Neuronal stem cell (in vitro differentiated cells): Measurements from ENCODE around the gene BTBD9.

Experiments
- DNase-seq: peaks from one replicate; pipeline ENCODE4 v3.0.0-alpha.2; 2013; ENCODE audit warnings: low spot score
- H2AFZ ChIP-seq: one replicate; pipeline ENCODE4 v1.6.1; 2013; ENCODE audit warnings: mild to moderate bottlenecking, low read length, inconsistent platforms
- H2AK5ac ChIP-seq: 2 replicates; pipeline ENCODE4 v1.6.1; 2013; ENCODE audit warnings: low read depth, mild to moderate bottlenecking, inconsistent platforms, low read length, moderate library complexity, mixed read lengths
- H2BK120ac ChIP-seq: 2 replicates; pipeline ENCODE4 v1.6.1; 2013; ENCODE audit warnings: low read depth, mild to moderate bottlenecking, inconsistent platforms, low read length, moderate library complexity, mixed read lengths
- H2BK12ac ChIP-seq: one replicate; pipeline ENCODE4 v1.6.1; 2013; ENCODE audit warnings: low read length, inconsistent platforms
- H2BK15ac ChIP-seq: 2 replicates; pipeline ENCODE4 v1.6.1; 2013; ENCODE audit warnings: mild to moderate bottlenecking, low read length, inconsistent platforms, mixed read lengths
- H2BK5ac ChIP-seq: one replicate; pipeline ENCODE4 v1.6.1; 2013; ENCODE audit warnings: inconsistent platforms, mild to moderate bottlenecking, low read length, moderate library complexity
- H3K14ac ChIP-seq: one replicate; pipeline ENCODE4 v1.6.1; 2013; ENCODE audit warnings: low read length, inconsistent platforms
- H3K18ac ChIP-seq: 2 replicates; pipeline ENCODE4 v1.6.1; 2013; ENCODE audit warnings: low read length, inconsistent platforms
- H3K23ac ChIP-seq: 2 replicates; pipeline ENCODE4 v1.6.1; 2013; ENCODE audit warnings: low read depth, mild to moderate bottlenecking, mixed read lengths, low read length, inconsistent platforms; ENCODE audit not compliant: poor library complexity
- H3K27ac ChIP-seq: replicated peaks from 3 replicates; pipeline ENCODE4 v1.5.1; 2013; ENCODE audit warnings: low read length, inconsistent platforms
- H3K27me3 ChIP-seq, 3 experiments: 2 replicates each; pipeline ENCODE4 v1.6.1; 2013; ENCODE audit warnings: low read length in 3 of 3, mild to moderate bottlenecking in 2 of 3, inconsistent platforms in 1 of 3, low read depth in 1 of 3, mixed read lengths in 1 of 3, moderate library complexity in 1 of 3; ENCODE audit not compliant: control insufficient read depth in 3 of 3, insufficient read depth in 3 of 3
- H3K36me3 ChIP-seq, 2 donors: replicated peaks in 1 of 2; 2 replicates each; pipeline ENCODE4 v1.6.1; 2013; ENCODE audit warnings: low read length in 2 of 2; ENCODE audit not compliant: control insufficient read depth in 2 of 2, insufficient read depth in 2 of 2
- H3K4ac ChIP-seq: 2 replicates; pipeline ENCODE4 v1.6.1; 2013; ENCODE audit warnings: inconsistent platforms, mild to moderate bottlenecking, low read length, moderate library complexity
- H3K4me1 ChIP-seq, 2 donors: 1 replicate in 1 of 2; 2 replicates in 1 of 2; pipeline ENCODE4 v1.6.1; 2013; ENCODE audit warnings: low read length in 2 of 2, low read depth in 1 of 2; ENCODE audit not compliant: control insufficient read depth in 2 of 2, insufficient read depth in 1 of 2
- H3K4me2 ChIP-seq: one replicate; pipeline ENCODE4 v1.6.1; 2013; ENCODE audit warnings: mild to moderate bottlenecking, low read length, inconsistent platforms; ENCODE audit not compliant: insufficient read depth, poor library complexity, severe bottlenecking
- H3K4me3 ChIP-seq, 2 donors: 2 replicates each; pipeline ENCODE4 v1.5.1; 2013; ENCODE audit warnings: low read length in 2 of 2, mild to moderate bottlenecking in 2 of 2, inconsistent platforms in 1 of 2, moderate library complexity in 1 of 2
- H3K79me1 ChIP-seq: one replicate; pipeline ENCODE4 v1.6.1; 2013; ENCODE audit warnings: low read depth, mild to moderate bottlenecking, inconsistent platforms, low read length, moderate library complexity
- H3K9ac ChIP-seq: one replicate; pipeline ENCODE4 v1.6.1; 2013; ENCODE audit warnings: mild to moderate bottlenecking, low read depth, low read length, inconsistent platforms; ENCODE audit not compliant: poor library complexity
- H3K9me3 ChIP-seq, 2 donors: replicated peaks in 1 of 2; 2 replicates each; pipeline versions ENCODE3 to v1.6.1; 2013; ENCODE audit warnings: low read length in 2 of 2, mild to moderate bottlenecking in 2 of 2, inconsistent platforms in 1 of 2, low read depth in 1 of 2, mixed read lengths in 1 of 2, moderate library complexity in 1 of 2; ENCODE audit not compliant: control insufficient read depth in 2 of 2, insufficient read depth in 1 of 2
- H4K8ac ChIP-seq: one replicate; pipeline ENCODE4 v1.6.1; 2013; ENCODE audit warnings: low read depth, mild to moderate bottlenecking, inconsistent platforms, low read length, moderate library complexity
- H4K91ac ChIP-seq: one replicate; pipeline ENCODE4 v1.6.1; 2013; ENCODE audit warnings: low read length, low read depth, mild to moderate bottlenecking, inconsistent platforms; ENCODE audit not compliant: poor library complexity
- WGBS, 2 donors: extraction: QIAGEN DNeasy Blood & Tissue Kit; methylation state at CpG; one replicate each; pipeline ENCODE4 v1.1.7; 2013; ENCODE audit warnings: missing lambda C conversion rate in 2 of 2, mixed read lengths in 1 of 2; ENCODE audit not compliant: insufficient read length in 2 of 2, insufficient replicate concordance in 1 of 2; ENCODE audit errors: extremely low coverage in 2 of 2; 5-methylcytosine and 5-hydroxymethylcytosine counted together

Gene BTBD9

DNA sequence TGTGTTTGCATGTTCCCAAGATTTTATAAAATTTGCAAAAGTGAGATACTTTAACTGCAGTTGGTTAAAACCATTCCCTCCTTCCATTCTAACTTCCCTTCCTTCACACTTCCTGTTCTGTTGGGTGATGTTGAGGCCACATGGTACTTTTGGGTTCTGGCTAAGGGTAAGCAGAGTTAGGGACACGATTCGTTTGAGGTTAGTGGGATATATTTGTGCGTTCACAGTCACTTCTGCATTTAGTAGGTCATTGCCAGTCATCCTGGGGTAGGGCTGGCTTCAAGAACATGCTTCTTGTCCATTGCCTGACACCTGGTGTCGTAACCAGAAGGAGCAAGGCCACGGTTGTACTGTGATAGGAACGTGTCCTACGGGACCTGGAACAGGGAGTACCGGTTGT, 480.1 kb downstream of the BTBD9 start:
- H2AFZ ChIP-seq, result no peak overlapping the region
- H3K23ac ChIP-seq, result no peak overlapping the region
- no peak overlapping the region for H3K18ac ChIP-seq
- no peak overlapping the region for H4K8ac ChIP-seq
- no peak overlapping the region for H2BK5ac ChIP-seq
- no peak overlapping the region for H2BK15ac ChIP-seq
- H3K4me2 ChIP-seq, result no peak overlapping the region
- no peak for DNase-seq
- no peak overlapping the region for H3K14ac ChIP-seq
- H3K79me1 ChIP-seq, result no peaks in the 10 kb centered on the region
- no peak overlapping the region for H2AK5ac ChIP-seq
- no peaks in the 10 kb centered on the region for H3K27me3 ChIP-seq
- H2BK120ac ChIP-seq, result no peak overlapping the region
- no peak overlapping the region for H3K4me3 ChIP-seq
- no peaks in the 10 kb centered on the region for H3K36me3 ChIP-seq
- no peak overlapping the region for H3K9ac ChIP-seq
- no CpG with 5 or more reads among the region's 8 CpGs for WGBS, 2 donors
- no peak overlapping the region for H3K27ac ChIP-seq
- H3K4me1 ChIP-seq, result peaks cover 0 to 4% of the 10 kb centered on the region in 2 donors
- H4K91ac ChIP-seq, result no peak overlapping the region
- no peak overlapping the region for H2BK12ac ChIP-seq
- no peak overlapping the region for H3K4ac ChIP-seq
- peaks cover 0 to 2% of the 10 kb centered on the region in 2 donors for H3K9me3 ChIP-seq

DNA sequence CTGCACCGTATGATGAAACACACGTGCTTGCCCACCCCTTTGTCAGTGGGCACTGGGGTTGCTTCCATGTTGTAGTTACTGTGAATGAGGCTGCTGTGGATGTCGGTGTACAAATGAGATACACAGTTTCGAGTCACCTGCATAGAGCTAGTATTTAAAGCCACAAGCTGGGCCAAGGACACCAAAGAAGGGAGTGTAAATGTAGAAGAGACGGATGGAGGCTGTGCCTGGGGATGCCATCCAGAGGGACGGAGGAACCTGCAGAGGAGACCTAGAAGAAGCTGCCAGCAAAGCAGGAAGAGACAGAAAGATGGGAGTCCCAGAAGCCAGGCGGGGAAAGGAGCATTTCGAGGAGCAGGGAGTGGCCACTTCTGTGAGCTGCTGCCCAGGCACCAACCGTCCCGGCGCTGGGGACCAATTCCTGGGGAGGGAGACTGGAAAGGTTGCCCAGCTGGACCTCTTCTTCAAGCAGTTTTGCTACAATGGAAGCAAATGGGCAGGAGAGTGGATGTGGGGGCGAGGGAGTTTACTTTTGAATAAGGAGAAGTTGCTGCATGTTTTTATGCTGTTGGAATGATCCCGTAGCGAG, 480.9 kb downstream of the BTBD9 start:
- H3K4me2 ChIP-seq, result no peak overlapping the region
- no peak overlapping the region for H2BK15ac ChIP-seq
- no peak overlapping the region for H4K8ac ChIP-seq
- no peaks in the 10 kb centered on the region for H3K79me1 ChIP-seq
- H3K27ac ChIP-seq, result no peak overlapping the region
- H2AK5ac ChIP-seq, result no peak overlapping the region
- H3K9ac ChIP-seq, result no peak overlapping the region
- H2BK5ac ChIP-seq, result no peak overlapping the region
- no peak overlapping the region for H4K91ac ChIP-seq
- no peak overlapping the region for H3K23ac ChIP-seq
- H2BK12ac ChIP-seq, result no peak overlapping the region
- no peaks in the 10 kb centered on the region for H3K27me3 ChIP-seq
- peaks cover 0 to 2% of the 10 kb centered on the region in 2 donors for H3K9me3 ChIP-seq
- H3K18ac ChIP-seq, result no peak overlapping the region
- no peak overlapping the region for H3K4ac ChIP-seq
- H3K4me3 ChIP-seq, result no peak overlapping the region
- H3K36me3 ChIP-seq, result no peaks in the 10 kb centered on the region
- no CpG with 5 or more reads among the region's 14 CpGs for WGBS, 2 donors
- no peak overlapping the region for H2BK120ac ChIP-seq
- H3K14ac ChIP-seq, result no peak overlapping the region
- no peak for DNase-seq
- peaks cover 1 to 4% of the 10 kb centered on the region in 2 donors for H3K4me1 ChIP-seq
- no peak overlapping the region for H2AFZ ChIP-seq

DNA sequence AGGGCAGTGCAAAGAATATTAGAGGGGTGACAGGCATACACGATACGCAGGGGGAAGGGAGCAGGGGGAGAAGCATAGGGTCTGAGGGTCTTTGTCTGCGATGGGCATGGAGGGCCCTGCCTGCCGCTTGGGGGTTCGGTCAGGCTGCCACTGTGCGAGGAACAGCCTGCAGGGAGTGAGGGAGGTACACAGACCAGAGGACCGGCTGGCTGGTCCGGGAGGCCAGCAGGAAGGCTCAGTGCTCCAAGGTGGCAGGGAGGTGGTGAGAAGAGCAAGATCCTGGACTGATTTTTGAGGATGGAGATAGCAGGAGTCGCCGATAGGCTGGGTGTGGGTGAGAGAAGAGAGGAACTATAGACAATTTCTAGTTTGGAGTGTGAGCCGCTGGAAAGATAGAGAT, 481.8 kb downstream of the BTBD9 start:
- Histone ChIP-seq H2BK12ac (no peak overlapping the region), H3K4me3 (no peak overlapping the region), H3K4me2 (no peak overlapping the region), H3K79me1 (no peaks in the 10 kb centered on the region), H2BK120ac (no peak overlapping the region), H3K9ac (peak overlapping the region; percentile 55), H3K27ac (no peak overlapping the region), H3K4me1 (peaks cover 2 to 4% of the 10 kb centered on the region in 2 donors), H3K14ac (no peak overlapping the region), H4K91ac (no peak overlapping the region), H4K8ac (no peak overlapping the region), H3K18ac (no peak overlapping the region), H2AK5ac (no peak overlapping the region), H3K9me3 (peaks cover 0 to 2% of the 10 kb centered on the region in 2 donors), H2BK15ac (no peak overlapping the region), H2BK5ac (no peak overlapping the region), H2AFZ (no peak overlapping the region), H3K4ac (no peak overlapping the region), H3K23ac (no peak overlapping the region), H3K36me3 (peaks cover 0 to 2% of the 10 kb centered on the region in 2 donors), H3K27me3 (no peaks in the 10 kb centered on the region)
- DNase-seq, result no peak
- no CpG with 5 or more reads among the region's 11 CpGs for WGBS, 2 donors

DNA sequence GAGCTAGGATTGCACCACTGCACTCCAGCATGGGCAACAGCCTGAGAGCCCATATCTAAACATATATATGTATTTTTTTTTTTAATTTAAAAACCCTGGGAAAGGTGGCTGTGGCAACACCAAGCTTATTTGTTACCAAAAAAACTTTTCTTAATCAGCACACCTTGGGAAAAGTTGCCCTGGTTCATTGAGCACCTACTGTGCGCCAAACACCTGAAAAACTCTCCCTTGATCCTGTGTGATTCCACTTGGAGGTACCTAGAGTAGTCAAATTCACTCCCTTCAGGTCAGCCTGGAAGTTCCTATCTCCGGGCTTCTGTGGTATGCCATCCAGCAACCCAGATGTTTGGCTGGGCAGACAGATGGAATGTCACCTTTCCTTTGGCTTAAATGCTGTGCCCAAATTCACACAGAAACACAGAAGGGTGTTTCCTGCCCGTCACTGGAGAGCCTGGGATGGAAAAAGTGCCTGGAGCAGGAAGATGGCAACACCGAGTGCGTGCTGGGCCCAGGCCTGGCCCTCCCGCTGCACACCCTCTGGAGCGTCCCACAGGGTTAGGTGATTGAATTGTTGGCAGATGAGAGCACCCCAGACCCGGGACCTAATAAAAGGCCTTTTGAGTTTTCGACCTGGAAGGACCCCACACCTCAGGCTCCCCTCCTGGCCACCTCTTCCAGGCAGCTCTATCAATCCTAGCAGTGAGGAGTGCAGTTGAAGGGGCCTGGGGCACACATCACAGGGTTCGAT, 482.7 kb downstream of the BTBD9 start:
- no peak overlapping the region for H3K4ac ChIP-seq
- no peak overlapping the region for H4K91ac ChIP-seq
- no peak overlapping the region for H3K23ac ChIP-seq
- DNase-seq, result no peak
- no peak overlapping the region for H3K4me2 ChIP-seq
- no peak overlapping the region for H4K8ac ChIP-seq
- peaks cover 4 to 6% of the 10 kb centered on the region in 2 donors for H3K36me3 ChIP-seq
- no peak overlapping the region for H3K14ac ChIP-seq
- H2AK5ac ChIP-seq, result no peak overlapping the region
- no peak overlapping the region for H3K27ac ChIP-seq
- H3K27me3 ChIP-seq, result no peaks in the 10 kb centered on the region
- no peak overlapping the region for H2AFZ ChIP-seq
- no CpG with 5 or more reads among the region's 10 CpGs for WGBS, 2 donors
- H3K79me1 ChIP-seq, result no peaks in the 10 kb centered on the region
- no peak overlapping the region for H2BK5ac ChIP-seq
- H3K18ac ChIP-seq, result no peak overlapping the region
- no peak overlapping the region for H2BK12ac ChIP-seq
- H3K9ac ChIP-seq, result no peak overlapping the region
- H2BK15ac ChIP-seq, result no peak overlapping the region
- H3K4me1 ChIP-seq, result peaks cover 3 to 4% of the 10 kb centered on the region in 2 donors
- peaks cover 0 to 2% of the 10 kb centered on the region in 2 donors for H3K9me3 ChIP-seq
- H3K4me3 ChIP-seq, result no peak overlapping the region
- no peak overlapping the region for H2BK120ac ChIP-seq
